H54 (cell line): ENCODE measurements around the gene TMEM167A.
A peak's percentile ranks its signal among the peaks of the same experiment; 100 is the strongest.

Experiments used
- DNase-seq: peaks from one replicate; pipeline ENCODE4 v3.0.0; 2011; ENCODE audit warnings: low spot score, mixed read lengths; ENCODE audit not compliant: insufficient read length
- FAIRE-seq: peaks from 3 replicates; lab custom pipeline; 2011; peaks lifted over from hg19 to GRCh38; lab: Jason Lieb, UNC
- POLR2A ChIP-seq: IDR thresholded peaks from 2 replicates; pipeline ENCODE4 v1.6.1; 2011; ENCODE audit warnings: low read depth, mild to moderate bottlenecking, low read length

TMEM167A gene

DNA sequence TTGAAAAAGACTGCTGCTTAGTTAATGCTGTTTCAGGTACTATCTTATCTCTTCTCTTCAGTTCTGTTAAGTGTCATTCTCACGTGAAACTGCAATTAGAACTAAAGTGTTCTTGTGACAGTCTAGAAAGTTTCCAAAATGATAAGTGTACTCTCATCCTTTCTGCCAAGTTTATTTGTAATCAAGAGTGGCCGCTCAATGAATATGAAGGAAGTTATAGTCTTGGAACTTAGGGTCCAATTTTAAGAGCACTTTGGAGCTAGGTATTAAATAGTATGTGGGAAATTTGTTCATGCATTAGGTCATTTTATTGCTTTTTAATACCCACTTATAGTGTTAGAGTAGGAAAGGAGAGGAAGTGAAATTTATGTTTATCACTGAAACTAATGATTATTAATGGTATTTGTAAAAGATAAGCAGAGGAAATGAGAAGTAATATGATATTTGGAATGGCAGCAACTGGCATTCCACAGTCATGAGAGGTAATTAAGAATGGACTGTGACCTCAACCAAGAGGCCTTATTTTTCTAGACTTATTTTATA lies 20.6 kb upstream of the TMEM167A start:
- DNase-seq (no peak), FAIRE-seq (peak; percentile 36)
- TF ChIP-seq POLR2A: no peak

DNA sequence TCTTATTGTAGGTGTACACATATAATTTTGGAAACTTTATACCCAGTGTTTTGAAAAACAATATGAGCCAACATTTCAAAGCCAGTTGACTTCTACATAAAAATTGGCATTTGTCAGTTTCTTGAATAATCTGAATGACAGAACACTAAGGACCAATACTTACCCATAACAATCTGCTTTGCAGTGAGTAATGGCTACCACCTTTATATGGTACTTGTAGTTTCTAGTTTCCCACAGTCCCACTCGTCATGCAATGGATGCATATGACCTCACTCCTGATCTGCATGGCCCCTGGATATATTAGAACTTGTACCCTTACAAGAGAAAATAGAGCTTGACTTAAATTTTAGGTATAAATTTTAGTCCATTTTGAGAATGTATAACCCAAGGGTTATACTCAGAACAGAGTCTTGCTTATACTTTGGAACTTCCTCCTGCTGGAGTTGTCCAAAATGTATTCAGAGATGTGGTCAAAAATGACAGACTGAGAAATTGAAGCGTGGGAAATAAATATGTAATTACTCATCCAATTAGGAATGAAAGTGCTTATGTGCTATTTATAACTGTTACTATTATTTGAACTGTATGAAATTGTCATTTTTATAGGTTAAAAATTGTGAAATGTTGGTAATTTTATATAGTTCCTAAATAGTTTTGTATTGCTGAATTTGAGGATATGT lies 19.6 kb upstream of the TMEM167A start:
- FAIRE-seq (peak; percentile 45), DNase-seq (no peak)
- no peak for TF ChIP-seq POLR2A

DNA sequence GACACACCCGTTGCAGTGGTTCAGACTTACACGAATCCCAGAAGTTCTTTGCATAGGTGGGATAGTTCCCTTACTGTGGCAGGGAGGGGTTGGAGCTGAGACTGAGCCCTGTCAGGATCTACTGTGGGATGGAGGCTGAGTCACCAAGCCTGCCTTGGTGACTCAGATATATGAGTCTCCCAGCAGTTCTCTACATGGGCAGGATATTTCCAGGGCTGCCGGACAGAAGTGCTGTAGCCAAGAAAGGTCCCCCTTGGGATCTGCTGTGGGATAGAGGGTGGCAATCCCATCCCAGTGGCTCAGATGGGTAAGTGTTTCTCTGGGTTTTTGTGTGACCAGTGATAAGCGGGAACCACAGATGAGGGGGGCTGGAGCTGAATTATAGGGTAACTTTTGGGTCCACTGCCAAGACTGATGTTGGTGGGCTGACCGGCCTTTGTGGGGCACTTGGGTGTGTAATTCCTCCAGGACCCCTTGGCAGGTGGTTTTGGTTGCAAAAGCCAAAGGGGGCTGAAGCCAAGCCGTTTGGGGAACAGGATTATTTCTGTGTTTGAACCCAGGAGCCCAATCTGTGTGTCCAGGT lies 18.9 kb upstream of the TMEM167A start:
- DNase-seq (peak; percentile 51), FAIRE-seq (peak; percentile 99)
- TF ChIP-seq POLR2A: no peak

DNA sequence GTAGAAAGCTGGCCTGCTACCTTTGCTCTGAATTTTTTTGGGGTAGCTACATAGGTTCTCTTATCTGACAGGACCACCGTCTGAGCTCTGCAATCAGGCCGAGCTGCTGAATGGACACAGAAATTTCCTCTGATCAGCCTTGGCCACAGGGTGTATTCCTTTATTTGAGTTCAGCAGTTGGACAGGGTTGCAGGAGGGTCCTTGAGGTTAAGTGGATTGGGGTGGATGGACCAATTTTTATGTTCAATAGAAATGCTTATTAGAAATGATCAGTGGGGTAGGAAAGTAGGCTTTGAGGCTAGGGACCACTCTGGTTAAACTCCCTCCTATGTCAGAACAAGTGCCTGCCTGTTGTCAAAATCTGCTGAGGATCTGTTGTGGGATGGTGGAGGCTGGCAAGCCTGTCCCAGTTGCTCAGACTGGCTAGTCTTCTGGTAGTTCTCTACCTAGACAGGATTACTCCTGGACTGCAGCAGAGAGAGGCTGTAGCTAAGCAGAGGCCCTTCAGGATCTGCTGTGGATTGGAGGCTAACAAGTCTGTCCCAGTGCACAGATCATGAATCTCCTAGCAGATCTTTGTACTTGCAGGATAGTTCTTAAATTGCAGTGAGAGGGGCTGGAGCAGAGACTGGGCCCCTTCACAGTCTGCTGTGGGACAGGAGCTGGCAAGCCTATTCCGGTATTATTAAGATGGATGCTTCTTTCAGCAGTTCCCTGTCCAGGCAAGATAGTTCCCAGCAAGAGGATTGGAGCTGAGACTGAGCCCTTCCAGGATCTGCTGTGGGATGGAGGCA lies 18.2 kb upstream of the TMEM167A start:
- DNase-seq (no peak), FAIRE-seq (no peak)
- no peak for TF ChIP-seq POLR2A

DNA sequence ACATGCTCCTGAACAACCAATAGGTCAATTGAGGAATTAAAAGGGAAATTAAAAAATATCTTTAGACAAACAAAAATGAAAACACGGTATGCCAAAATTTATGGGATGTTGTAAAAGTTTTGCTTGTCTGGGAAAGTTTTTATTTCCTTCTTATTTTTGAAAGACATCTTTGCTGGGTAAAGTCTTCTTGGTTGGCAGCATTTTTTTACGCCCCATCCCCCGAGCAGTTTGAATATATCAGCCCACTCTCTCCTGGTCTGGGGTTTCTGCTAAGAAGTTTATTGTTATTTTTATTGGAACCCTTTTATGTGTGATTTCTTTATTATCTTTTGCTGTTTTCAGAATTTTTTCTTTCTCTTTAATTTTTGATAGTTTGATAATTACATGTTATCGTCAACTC lies 16.5 kb upstream of the TMEM167A start:
- TF ChIP-seq POLR2A: no peak
- no peak for FAIRE-seq
- no peak for DNase-seq

DNA sequence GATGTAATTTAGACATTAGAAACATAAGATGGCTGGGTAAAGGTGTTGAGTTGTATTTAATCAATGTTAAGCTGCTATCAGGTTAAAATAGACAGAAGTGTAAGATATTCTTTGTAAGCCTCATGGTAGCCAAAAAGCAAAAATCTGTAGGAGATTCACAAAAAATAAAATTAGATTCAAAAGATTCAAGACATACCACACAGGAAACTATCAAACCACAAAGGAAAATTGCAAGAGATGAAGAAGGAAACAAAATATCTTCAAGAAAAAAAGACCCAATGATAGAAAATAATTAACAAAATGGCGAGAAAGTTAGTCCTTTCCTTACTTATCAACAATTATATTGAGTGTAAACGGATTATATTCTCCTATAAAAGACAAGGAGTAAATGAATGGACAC lies 15.4 kb upstream of the TMEM167A start:
- DNase-seq (no peak), FAIRE-seq (no peak)
- no peak for TF ChIP-seq POLR2A

DNA sequence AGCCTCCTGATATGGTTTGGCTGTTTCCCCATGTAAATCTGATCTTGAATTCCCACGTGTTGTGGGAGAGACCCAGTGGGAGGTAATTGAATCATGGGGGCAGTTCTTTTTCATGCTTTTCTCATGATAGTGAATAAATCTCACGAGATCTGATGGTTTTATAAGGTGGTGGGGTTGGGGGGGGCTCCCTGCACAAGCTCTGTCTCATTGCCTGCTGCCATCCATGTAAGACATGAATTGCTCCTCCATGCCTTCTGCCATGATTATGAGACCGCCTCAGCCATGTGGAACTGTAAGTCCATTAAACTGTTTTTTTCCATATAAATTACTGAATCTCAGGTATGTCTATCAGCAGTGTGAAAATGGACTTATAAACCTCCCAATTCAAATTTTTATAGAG lies 13.0 kb upstream of the TMEM167A start:
- FAIRE-seq (no peak), DNase-seq (no peak)
- TF ChIP-seq POLR2A: no peak

DNA sequence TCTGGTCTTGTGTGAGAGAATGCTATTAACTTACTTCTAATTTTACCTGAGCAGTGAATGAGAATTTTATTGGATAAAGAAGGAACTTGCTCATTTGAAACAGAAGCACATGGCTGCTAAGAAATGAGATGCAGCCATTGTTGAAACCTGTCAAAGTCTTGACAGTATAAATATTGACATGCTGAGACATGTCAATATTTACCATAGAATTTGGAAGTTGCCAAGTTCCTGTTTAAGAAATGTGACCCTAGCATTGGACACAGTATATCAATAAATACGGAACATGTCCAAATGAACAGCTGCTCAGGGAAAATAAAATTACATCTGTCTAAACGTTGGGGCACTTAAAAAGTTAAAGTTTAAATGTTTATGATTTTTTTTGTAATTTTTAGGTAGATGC lies 7.9 kb upstream of the TMEM167A start:
- DNase-seq: no peak
- no peak for TF ChIP-seq POLR2A
- FAIRE-seq: peak; percentile 57

DNA sequence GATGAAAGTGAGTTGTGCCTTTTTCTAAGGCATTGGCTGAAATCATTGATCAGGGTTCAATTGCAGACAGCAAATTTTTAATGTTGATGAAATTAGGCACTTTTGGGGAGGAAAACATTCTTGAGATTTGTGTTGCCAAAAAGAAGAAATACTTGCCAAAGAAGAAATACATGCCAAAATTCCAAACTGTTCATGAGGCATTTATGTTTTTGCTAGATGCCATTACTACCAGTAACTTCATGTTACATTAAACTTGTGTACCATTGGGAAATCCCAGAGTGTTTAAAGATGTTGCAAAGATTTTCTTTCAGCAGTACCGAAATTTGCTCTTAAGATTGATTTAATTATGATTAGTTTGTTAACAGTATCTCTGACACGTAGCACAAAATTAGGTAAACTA lies 7.1 kb upstream of the TMEM167A start:
- no peak for TF ChIP-seq POLR2A
- FAIRE-seq: no peak
- no peak for DNase-seq

DNA sequence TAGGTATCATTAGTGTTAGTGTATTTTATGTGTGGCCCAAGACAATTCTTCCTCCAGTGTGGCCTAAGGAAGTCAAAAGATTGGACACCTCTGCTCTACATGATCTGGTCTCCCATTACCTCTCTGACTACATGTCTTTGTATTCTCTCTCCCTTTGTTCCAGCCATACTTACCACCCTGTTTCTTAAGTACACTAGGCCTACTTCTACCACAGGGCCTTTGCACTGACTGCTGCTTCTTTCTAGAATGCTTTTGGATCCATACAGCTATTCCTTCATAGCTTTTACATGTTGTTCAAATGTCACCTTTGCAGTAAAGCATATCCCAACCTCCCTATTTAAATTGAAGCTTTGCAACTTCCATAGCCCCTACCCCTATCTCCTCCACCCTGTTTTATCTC lies 5.6 kb upstream of the TMEM167A start:
- FAIRE-seq (no peak), DNase-seq (no peak)
- no peak for TF ChIP-seq POLR2A

DNA sequence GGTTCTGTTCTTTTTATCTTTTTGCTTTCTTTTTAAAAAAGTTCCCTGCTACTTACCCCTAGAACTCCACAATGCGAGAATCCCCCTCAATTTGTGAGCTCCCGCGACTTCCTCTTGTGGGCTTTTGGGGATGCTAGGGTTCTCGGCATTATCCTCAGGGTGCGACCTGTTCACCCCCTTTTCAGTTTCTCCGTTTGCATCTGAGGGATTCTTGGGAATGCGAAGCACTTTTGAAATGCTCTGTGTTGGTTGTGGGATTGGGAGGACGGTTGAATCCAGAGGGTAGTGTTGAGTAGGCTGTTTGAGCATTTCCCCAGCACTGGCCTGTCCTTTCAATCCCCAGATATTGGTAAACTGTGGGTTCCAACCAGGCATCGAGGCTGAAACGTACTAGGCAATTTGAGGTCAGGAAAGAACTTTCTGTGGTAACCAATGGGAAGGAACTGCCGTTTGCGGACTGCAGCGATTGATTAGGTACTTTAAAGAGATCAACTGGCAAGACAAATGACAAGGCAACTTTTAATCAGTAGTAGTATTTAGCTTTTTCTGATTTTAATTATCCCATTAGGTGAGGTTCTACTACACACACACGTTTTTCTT lies 568 bp upstream of the TMEM167A start:
- FAIRE-seq (no peak), DNase-seq (no peak)
- no peak for TF ChIP-seq POLR2A

DNA sequence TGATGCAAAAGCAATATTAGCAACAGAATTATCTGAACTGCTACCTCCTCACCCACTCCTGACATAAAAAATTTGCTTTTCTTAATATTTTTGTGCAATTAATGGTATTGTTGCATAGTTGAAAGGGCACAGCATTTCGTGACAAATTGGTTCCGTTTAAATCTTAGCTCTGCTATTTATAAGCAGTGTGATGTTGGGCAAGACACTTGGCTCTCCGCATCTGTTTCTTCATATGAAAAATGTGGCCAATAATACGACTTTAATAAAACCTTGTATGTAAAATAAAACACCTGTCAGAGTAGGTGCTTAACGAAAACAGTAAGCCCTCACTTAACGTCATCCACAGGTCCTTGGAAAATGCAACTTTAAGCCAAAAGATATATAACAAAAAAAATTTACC lies 4.2 kb downstream of the TMEM167A start:
- no peak for TF ChIP-seq POLR2A
- no peak for DNase-seq
- FAIRE-seq: no peak

DNA sequence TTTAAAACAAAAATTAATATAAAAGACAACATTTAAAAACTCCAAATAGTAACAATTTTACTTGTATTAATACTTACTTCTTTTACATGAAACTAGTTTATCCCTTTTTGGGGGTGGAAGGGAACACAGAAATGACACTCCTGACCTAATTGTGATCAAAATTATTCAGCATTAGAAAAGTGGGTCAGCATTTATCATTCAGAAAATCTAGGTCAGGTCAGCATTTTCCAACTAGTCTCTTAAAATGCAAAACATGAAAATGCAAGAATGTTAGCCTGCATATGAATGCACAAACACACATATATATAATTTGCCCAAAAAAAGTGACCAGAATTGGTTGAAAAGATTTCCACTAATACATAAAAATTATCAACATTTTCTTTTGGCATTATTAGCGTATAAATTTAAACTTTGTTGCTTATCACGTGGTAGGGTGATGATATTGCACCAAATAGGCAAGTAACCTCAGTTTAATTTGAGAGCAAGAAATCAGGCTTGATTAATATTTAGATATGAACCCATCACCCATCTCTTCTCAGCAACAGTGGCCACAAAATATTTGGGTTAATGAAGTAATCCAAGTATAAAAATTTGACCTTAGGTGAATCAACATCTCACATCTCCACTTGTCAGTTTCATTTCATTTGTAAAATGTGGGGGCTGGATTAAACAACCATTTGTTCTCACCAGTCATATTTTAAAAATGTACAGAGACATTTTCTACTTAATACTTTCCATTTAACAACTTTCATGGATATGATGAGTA lies 5.7 kb downstream of the TMEM167A start:
- FAIRE-seq (no peak), DNase-seq (no peak)
- no peak for TF ChIP-seq POLR2A
